Cortex of kidney (tissue), 1 donor: ENCODE results near the gene POLQ.
"Not testable (repeated sequence)": the region's sequence is repeated elsewhere in the genome, so short reads cannot be mapped to it uniquely, and the experiment has no call there.

Experiments
- DNase-seq: peaks from one replicate; lab custom pipeline; 2025; lab: John Stamatoyannopoulos, UW

POLQ gene

DNA sequence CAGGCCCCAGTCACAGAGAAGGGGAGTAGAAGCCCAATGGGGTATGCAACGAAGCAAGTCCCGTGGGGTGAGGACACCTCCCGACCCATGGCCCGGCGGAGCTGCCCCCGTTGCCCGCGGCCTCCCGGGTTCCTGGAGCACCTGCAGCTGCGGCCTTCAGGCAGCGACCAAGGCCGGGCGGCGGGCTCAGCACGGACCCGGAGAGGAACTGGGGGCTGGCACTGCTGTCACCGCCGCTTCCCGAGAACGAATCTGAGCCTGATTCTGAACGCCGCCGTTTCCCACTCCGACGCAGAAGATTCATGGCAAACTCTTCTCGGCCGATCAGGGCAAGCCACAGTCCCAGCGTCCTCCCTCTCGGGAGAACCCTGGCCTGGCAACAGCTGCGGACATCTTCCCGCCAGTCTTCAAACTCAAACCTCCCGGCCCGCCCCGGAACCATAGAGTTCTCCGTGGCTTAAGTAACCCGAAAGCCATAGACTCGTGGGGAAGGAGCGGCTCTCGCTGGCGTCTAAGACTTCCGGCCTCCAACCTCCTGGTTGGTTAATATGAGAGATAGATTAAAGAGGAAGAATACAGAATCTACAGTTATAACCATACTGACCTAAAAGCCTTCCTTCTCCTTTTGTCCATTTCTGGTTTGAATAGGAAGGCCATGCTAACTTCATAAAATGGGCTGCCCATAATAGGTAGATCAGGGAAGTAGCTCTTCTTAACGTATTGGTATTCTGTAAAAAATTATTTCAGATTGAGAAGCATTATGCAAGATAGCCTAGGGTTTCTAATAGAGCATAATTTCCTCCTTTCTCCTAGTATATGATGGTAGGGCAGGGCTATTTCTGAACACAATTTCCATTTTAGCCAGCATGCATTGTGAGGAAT lies at the start of gene POLQ:
Gene POLQ (minus strand): TSS at position 415 of the 882 bp plus-strand sequence. CDS start 111 bp downstream, at position 304.
- no peak for DNase-seq

DNA sequence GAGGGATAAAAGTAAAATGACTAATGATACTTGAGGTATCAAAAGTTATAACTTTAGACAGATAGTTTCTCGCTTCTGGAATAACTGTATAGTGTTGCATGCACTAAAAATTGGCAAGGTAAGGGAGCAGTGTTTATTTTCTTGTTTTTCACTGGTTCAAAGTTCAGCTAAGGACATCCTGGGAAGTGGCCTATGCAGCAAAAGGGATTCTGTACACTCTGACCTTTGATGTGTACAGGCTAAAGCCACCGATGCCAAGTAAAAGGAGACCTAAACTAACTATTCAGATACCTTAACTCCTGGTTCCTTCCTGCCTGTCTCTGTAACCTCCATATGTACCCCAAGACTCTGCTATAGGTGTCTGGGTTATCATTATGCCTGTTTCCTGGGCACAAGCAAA lies 49.1 kb upstream of the POLQ start:
- no peak for DNase-seq

DNA sequence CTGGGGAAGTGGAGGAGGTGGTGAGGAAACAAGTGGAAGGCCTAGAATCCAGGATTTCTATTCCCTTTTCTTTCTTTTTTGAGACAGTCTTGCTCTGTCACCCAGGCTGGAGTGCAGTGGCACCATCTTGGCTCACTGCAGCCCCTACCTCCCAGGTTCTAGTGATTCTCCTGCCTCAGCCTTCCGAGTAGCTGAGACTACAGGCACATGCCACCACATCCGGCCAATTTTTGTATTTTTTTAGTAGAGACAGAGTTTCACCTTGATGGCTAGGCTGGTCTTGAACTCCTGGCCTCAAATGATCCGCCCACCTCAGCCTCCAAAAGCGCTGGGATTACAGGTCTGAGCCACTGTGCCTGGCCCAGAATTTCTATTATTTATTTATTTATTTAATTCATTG lies 48.0 kb upstream of the POLQ start:
- DNase-seq: not testable (repeated sequence)

DNA sequence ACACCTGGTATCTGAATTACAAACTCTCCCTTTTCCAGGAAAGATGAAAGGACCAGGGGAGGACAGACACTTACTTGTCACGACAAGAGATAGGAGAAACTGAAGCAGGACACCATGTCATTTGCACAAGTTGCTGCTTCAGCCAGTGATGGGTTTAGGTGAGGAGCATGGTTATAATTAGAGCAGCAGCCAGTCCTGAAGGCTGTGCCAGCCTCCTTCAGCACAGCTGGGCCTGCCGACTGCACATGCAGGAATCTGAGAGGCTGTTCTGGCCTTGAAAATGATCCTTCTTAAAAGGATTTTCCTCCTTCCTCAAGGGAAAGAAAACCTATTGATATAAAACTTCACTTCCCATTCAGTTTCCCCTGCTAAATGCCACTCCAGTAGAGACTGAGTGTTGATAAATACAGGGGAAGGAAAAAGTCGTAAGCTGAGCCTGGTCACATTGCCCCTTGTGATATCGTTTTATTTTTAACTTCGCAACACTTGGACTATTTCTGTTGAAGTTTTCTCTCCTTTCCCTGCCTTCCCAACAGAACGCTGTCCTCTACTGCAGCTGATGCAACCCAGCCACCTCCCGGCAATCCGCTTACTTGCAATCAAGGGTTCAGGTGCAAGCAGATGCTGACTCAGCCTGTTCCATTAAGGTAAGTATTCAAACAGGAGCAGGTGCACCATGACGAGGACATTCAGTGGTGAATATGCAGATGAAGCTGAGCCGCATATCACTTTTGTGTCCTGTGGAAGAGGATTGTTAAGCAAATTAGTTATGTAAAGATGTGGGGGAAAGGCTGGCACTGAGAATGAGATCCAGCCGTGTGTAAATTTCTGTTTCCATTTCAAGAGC lies 47.3 kb upstream of the POLQ start, which contains the start of gene FBXO40:
Gene FBXO40 (plus strand): TSS at position 524 of the 847 bp plus-strand sequence. CDS start 27,197 bp downstream, outside the sequence.
- DNase-seq: no peak

DNA sequence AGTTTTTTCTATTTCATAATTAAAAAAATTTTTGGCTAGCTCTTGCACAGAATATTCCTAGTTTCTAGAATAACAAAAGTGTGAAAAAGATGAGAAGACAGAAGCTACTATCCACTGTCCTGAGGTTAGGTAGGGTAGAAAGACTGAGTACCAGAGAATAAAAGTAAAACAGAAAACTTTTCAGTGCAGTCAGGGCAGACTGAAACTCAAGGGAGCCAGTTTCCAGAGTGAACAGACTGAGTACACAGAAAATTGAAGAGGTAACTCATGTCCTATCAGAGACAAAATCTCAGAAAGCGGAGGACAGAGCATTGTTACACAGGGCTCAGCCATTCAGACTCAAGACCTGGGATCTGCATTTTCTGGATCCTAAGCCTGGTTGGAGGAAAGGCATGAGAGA lies 38.6 kb upstream of the POLQ start:
- no peak for DNase-seq

DNA sequence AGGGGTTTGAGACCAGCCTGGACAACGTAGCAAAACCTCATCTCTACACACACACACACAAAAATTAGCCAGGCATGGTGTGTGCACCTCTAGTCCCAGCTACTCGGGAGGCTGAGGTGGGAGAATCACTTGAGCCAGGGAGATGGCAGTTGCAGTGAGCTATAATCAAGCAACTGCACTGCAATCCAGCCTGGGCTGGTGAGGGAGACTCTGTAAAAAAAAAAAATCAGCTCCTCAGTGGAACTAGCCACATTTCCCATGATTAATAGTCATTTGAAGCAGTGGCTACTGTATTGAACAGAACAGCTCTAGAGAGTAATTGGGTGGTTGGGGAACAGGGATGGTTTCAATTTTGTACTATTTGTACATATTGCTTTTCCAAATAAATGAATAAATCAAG lies 35.9 kb upstream of the POLQ start:
- no peak for DNase-seq

DNA sequence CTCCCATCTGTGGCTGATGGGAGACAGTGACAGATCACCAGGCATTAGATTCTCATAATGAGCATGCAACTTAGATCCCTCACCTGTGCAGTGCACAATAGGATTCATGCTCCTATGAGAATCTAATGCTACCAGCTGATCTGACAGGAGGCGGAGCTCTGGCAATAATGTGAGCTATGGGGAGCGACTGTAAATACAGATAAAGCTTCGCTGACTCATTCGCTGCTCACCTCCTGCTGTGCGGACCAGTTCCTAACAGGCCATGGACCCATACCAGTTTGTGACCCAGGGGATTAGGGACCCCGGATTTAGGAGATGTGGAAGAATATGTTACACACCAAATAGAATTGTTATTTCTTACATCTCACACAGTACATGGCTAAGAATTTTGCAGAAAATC lies 28.7 kb upstream of the POLQ start:
- no peak for DNase-seq

DNA sequence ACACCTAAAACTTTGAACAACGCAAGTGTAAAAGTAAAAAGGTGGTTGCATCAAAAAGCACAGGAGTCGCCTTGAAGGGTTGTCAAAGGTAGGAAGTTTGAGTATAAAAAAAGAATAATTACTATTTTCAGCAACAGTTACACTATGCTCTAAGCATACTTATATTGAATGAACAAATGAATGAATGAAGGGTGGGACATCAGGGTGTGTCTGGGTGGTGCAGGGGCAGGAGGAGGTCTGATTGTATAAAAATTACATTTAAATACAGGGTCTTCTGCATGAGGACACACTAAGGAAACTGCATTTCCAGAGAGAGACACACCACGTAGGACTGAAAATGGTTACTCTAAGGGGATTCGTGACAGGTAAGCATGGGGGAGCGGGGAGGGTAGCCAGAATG lies 21.9 kb upstream of the POLQ start, which contains the start of gene ARGFX:
Gene ARGFX (plus strand): TSS at position 301 of the 400 bp plus-strand sequence. CDS start 2,765 bp downstream, outside the sequence.
- no peak for DNase-seq

DNA sequence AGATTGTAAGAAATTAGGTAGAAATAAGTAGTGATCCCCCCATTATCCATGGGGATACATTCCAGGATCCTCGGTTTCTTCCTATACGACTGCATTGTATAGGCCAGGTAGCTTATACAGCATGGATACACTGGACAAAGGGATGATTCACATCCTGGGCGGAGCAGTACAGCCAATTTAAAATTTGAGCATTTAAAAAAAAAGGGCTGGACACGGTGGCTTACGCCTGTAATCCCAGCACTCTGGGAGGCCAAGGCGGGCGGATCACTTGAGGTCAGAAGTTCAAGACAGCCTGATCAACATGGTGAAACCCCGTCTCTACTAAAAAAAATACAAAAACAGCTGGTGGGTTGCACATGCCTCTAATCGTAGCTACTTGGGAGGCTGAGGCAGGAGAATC lies 21.0 kb upstream of the POLQ start:
- DNase-seq: no peak

DNA sequence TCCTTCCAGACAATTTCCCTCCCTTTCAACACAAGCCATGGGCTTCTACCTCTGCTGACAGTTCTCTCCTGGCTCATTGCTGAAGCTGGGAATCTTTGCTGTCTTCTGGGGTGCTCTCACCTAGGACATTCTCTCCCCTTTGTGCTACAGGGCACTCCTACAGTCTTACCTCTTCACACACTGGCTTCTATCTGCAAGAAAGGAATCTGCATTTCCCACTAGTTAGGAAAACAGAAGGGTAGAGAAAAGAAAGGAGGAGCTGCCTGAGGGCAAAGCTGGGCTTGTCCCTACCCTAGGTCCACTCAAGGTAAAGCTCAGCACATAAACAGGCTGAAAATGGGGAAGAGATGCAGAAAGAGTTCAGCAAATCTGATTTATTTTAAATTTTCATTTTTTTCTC lies 16.4 kb upstream of the POLQ start:
- no peak for DNase-seq

DNA sequence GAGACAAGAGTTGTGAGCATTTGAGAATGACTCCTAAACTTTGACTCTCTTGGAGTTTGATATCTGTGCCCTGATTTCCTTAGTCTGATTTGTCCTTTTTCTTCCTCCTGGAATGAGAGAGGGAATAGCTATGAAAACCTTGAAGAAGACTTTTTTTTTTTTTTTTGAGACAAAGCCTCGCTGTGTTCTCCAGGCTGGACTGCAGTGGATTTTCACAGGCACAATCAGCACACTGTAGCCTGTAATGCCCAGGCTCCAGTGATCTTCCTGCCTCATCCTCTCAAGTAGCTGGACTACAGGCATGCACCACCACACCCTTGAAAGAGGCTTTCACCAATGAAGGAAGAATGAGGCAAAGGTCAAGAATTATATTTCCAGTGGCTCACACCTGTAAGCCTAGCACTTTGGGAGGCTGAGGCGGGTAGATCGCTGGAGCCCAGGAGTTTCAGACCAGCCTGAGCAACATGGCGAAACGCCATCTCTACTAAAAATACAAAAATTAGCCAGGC lies 11.7 kb upstream of the POLQ start:
- DNase-seq: no peak

DNA sequence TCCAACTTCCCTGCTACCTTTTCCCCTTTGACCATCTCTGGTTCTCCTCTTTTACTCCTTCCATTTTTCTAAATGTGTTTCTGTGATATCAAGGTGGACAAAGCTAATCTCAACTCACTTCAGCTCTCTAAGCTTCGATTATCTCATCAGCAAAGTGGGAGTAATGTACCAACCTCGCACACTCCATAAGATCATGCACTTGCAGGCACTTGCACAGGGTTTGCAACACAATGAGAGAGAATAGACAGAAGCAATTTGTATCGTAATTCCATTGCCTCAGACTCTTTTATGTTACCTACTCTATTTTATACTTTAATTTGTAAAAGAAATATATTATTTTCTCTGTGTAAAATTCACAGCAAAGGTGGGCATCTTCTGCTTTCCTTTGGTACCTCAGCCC lies 7.0 kb upstream of the POLQ start:
- DNase-seq: no peak

DNA sequence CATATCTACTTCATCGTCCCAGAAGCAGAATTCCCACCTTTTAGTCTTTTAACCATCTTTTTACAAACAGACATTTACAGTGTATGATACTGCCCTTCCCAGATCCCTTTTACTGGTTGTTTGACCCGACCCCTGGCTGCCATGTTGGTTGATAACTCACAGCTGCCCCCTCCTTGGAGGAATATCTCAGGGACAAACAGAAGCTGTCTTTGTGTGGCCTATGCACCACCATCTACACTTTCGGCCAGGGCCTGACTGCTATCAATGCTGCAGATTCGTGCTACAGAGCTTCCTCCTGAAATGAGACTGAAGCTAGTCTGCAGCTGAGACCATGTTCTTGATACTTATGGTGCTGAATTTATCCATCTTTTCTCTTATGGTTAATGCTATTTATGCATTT lies 6.6 kb upstream of the POLQ start:
- DNase-seq: no peak

DNA sequence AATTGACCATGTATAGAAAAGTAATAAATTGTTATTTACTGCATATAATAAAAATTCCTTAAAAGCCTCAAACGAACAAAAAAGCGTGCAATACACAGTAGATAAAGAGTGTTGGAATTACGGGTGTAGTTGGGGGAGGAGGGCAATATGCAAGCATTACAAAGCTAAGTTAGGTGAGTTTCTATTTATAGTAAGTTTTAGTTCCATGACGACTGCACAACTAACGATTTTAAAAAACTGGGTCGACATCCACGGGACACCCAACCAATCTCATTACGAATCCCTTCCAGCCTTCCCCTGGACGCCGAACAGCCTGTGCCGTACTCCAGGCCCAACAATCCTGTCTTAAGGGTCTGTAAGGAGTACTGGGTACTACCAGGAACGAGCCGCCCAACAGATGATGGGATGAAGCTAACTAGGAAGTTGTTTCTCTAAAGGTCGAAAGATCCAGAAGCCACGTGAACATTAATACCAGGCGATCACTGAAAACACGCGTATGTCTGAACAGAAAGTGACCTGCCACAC lies 677 bp downstream of the POLQ start:
- DNase-seq: no peak

DNA sequence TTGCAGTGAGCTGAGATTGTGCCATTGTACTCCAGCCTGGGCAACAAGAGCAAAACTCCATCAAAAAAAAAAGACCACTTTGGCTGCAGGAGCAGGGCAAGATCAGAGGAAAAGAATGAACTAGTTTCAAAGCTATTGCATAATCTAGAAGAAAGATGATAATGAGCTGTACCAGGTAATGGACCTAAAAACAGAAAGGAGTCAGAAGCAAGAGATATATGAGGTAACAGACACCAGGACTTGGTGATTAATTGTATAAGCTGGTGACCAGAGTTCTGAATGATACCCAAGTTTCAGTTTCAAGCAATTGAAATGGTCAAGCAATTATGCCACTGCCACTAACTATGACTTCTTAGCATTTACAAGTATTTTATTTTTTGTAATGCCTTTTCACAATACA lies 2.9 kb downstream of the POLQ start:
- no peak for DNase-seq

DNA sequence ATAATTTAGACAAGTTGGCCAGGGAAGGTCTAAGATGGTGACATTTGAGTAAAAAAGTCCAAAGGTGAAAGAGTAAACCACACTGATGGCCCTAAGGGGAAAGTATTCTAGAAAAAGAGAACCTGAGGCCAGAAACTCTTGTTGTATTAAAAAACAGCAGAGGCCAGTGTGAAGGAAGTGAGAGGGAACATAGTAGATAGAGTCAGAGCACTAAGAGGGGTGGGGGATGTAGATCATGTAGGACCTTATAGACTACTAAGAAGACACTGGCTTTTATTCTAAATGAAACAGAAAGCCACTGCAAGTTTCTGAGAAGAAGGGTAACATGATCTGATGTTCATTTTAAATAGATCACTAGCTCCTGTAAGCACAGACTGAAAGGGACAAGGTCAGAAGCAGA lies 14.5 kb downstream of the POLQ start:
- no peak for DNase-seq

DNA sequence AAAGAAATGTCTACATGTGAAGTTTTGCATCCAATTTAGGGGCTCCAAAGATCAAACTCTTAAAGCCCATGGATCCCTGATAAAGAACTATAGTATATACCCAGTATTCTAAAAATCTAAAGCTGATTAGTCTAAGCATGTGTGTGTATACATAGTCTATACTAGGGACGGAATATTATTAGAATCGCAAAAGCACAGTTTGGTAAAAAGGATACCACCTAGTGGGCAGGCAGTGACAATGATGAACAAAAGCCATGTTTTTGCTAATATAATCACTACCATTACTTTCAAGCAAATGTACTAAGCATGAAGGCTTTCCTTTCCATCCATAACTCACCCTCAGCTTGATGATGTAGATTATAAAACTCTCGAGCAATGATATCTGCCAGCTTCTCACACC lies 16.5 kb downstream of the POLQ start:
- DNase-seq: no peak

DNA sequence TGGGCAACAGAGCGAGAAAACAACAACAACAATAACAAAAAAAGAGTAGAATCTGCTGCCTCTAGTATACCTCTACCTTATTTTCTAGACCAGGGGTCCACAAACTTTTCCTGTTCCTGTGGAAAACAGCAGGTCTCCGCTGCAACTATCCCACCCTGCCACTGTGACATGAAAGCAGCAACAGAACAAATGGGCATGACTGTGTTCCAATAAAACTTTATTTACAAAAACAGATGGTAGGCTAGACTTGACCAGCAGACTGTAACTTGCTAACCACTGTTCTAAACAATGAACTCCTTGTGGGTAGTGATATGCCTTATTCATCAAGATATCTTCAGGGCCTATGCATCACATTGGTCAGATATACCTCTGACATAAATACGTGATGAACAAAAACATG lies 25.3 kb downstream of the POLQ start:
- no peak for DNase-seq

DNA sequence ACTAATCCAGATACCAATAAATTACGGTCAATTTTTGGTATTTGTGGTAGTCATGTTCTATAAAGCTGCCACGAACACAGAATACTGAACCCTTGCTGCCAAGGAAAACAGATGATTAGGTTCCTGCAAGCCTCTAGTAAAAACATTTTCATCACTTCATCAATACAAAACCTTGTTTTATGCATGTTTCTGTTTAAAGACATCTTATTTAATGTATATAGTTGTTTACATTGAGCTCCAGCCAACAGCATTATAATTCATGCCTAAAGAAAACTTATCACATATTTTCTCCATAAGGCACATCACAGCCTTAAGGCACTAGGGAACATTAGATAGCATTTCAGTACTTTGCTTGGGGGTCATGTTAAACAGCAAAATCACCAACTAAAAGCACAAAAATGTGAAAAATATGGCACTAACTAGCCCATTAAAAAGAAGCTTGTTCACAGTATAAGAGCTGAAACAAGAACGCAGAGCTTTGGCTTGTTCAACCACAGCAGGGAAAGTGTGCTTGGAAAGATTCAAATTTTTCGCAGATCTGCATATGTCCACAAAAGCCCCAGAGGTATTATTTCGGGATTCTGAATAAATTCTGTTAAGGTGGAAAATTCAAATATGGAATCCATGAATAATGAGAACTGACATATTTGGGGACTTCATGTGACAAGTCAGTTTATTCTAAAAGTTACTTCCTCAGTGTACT lies 27.7 kb downstream of the POLQ start:
- DNase-seq: no peak

DNA sequence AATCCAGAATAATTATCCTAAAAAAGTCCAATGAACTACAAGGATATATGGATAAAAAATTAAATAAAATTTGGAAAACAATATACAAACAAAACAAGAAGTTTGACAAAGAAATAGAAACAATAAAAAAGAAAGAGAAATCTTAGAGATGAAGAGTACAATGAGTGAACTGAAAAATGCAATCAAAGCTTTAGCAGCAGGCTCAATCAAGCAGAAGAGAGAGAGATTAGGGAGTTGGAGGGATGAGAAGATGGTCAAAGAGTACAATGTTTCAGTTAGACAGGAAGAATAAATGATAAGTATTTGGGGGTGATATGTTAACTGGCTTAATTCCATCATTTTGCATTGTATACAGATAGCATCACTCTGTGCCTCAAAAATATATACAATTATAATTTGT lies 29.9 kb downstream of the POLQ start:
- DNase-seq: no peak

DNA sequence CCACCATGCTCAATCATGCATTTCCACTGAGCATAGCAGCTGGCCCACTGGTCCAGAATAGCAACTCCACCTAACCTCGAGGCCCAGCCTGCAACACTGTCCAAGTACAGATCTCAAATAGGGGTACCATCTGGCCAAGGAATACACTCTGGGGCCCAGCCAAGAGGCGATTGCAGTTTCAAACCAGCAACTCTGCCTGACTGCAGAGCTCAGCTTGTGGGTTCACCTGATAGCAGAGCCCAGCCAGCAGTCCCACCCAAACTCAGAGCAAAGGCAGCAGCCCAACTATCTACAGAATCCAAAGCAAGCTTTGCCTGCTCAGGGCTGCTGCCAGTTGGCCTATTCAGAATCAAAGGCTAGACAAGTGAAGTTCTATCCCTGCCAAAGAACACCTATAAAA lies 30.5 kb downstream of the POLQ start:
- no peak for DNase-seq

DNA sequence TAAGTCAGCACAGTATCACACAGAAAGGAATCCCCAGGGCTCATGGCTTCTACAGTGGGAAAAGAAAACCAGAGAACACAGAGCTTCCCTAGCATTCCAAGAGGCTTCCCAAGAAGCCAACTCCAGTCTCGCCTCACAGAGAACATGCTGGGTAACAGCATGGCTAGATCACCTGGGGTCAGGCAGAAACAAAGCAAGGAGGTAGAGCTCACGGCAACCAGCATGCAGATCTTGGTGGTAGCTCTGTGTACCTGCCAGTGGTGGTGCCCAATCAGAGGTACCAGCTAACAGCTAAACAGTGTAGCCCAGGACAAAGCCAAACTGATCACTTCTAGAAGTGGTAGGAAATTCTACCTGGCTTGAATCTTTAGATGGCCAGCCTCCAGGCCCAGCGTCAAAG lies 31.3 kb downstream of the POLQ start:
- no peak for DNase-seq
